ENCODE data around the gene MRPL53.

- no peak for TF ChIP-seq EZH2 (IDR thresholded peaks at IDR 0.05; ENCODE audit: insufficient read depth, poor library complexity, severe bottlenecking)
- no peak for TF ChIP-seq EZH2phosphoT487 (IDR thresholded peaks at IDR 0.05; ENCODE audit: insufficient read depth, low read depth)
Measured at GRCh38 chr2:74436848-74437695, 35.4 kb downstream of the MRPL53 start.

Measured in GM23248 (cell line).